Measurements from ENCODE around the gene TRMT2A. TPM values are rescaled to one million over a fixed set of nuclear protein-coding genes. Genes with fewer than 3 reads are reported as not detected.

Gene TRMT2A
- total RNA-seq, 1 donor from 2014 or later = 37.9 TPM

- no peaks in the 10 kb centered on the region for H3K27me3 ChIP-seq (ENCODE audit: control insufficient read depth, insufficient read depth, low read length)
- DNase-seq (ENCODE audit: low read depth) (no peak), FAIRE-seq (no peak)
- no peak for TF ChIP-seq CTCF (IDR thresholded peaks at IDR 0.05; ENCODE audit: insufficient read depth, low read length, severe bottlenecking)
- H3K4me3 ChIP-seq (ENCODE audit: low read depth, low read length) = no peak overlapping the region
- H3K36me3 ChIP-seq (ENCODE audit: control insufficient read depth, insufficient read depth, low read length) = peaks cover 34% of the 10 kb centered on the region
Measured at GRCh38 chr22:20101638-20102037, 15.4 kb downstream of the TRMT2A start.

- H3K4me3 ChIP-seq (ENCODE audit: low read depth, low read length) = no peak overlapping the region
- no peaks in the 10 kb centered on the region for H3K27me3 ChIP-seq (ENCODE audit: control insufficient read depth, insufficient read depth, low read length)
- TF ChIP-seq CTCF (IDR thresholded peaks at IDR 0.05; ENCODE audit: insufficient read depth, low read length, severe bottlenecking) = no peak
- no peak for FAIRE-seq
- H3K36me3 ChIP-seq (ENCODE audit: control insufficient read depth, insufficient read depth, low read length) = peaks cover 24% of the 10 kb centered on the region
- no peak for DNase-seq (ENCODE audit: low read depth)
Measured at GRCh38 chr22:20099099-20099711, 17.8 kb downstream of the TRMT2A start.

- DNase-seq (ENCODE audit: low read depth) (no peak), FAIRE-seq (no peak)
- TF ChIP-seq CTCF (IDR thresholded peaks at IDR 0.05; ENCODE audit: insufficient read depth, low read length, severe bottlenecking) = no peak
- Histone ChIP-seq H3K4me3 (ENCODE audit: low read depth, low read length) (no peak overlapping the region), H3K36me3 (ENCODE audit: control insufficient read depth, insufficient read depth, low read length) (peaks cover 31% of the 10 kb centered on the region), H3K27me3 (ENCODE audit: control insufficient read depth, insufficient read depth, low read length) (no peaks in the 10 kb centered on the region)
Measured at GRCh38 chr22:20096574-20097420, 20.2 kb downstream of the TRMT2A start.

- DNase-seq (ENCODE audit: low read depth) = no peak
- no peaks in the 10 kb centered on the region for H3K27me3 ChIP-seq (ENCODE audit: control insufficient read depth, insufficient read depth, low read length)
- H3K4me3 ChIP-seq (ENCODE audit: low read depth, low read length) = no peak overlapping the region
- FAIRE-seq = no peak
- no peak for TF ChIP-seq CTCF (IDR thresholded peaks at IDR 0.05; ENCODE audit: insufficient read depth, low read length, severe bottlenecking)
- H3K36me3 ChIP-seq (ENCODE audit: control insufficient read depth, insufficient read depth, low read length) = peaks cover 32% of the 10 kb centered on the region
Measured at GRCh38 chr22:20095521-20095920, 21.5 kb downstream of the TRMT2A start.

GRCh38 chr22:20094197-20094807 lies 22.7 kb downstream of the TRMT2A start:
- FAIRE-seq = peak; percentile 91
- DNase-seq (ENCODE audit: low read depth) = no peak
- Histone ChIP-seq H3K27me3 (ENCODE audit: control insufficient read depth, insufficient read depth, low read length) (no peaks in the 10 kb centered on the region), H3K36me3 (ENCODE audit: control insufficient read depth, insufficient read depth, low read length) (peaks cover 39% of the 10 kb centered on the region), H3K4me3 (ENCODE audit: low read depth, low read length) (no peak overlapping the region)
- TF ChIP-seq CTCF (IDR thresholded peaks at IDR 0.05; ENCODE audit: insufficient read depth, low read length, severe bottlenecking) = no peak
